ENCODE measurements around the gene ADAM12. TPM values are rescaled to one million over a fixed set of nuclear protein-coding genes. Genes with fewer than 3 reads are reported as not detected.

ADAM12 gene
- total RNA-seq, 2 donors from 2014 or later, result 0.71 to 1.2 TPM

- no peak for TF ChIP-seq CTCF (IDR thresholded peaks at IDR 0.05)
- no peaks in the 10 kb centered on the region for H3K36me3 ChIP-seq
- H3K27me3 ChIP-seq, result no peaks in the 10 kb centered on the region
- H3K27ac ChIP-seq, result no peak overlapping the region
- no peak for DNase-seq (ENCODE audit: low spot score)
- H3K4me3 ChIP-seq, result no peak overlapping the region
- no peaks in the 10 kb centered on the region for H3K4me1 ChIP-seq
- peaks cover 0 to 7% of the 10 kb centered on the region in 2 donors for H3K9me3 ChIP-seq
Observed at GRCh38 chr10:126309228-126309883, 78.9 kb downstream of the ADAM12 start.

- H3K9me3 ChIP-seq, result peaks cover 0 to 15% of the 10 kb centered on the region in 2 donors
- peak in 1 of 2 donors; percentile 41 for TF ChIP-seq CTCF (IDR thresholded peaks at IDR 0.05)
- no peaks in the 10 kb centered on the region for H3K27me3 ChIP-seq
- DNase-seq (ENCODE audit: low spot score), result no peak
- H3K4me1 ChIP-seq, result no peaks in the 10 kb centered on the region
- no peak overlapping the region for H3K27ac ChIP-seq
- no peaks in the 10 kb centered on the region for H3K36me3 ChIP-seq
- no peak overlapping the region for H3K4me3 ChIP-seq
Observed at GRCh38 chr10:126302826-126303665, 85.2 kb downstream of the ADAM12 start.

GRCh38 chr10:126302476-126302756, 85.9 kb downstream of the ADAM12 start:
- Histone ChIP-seq H3K27me3 (no peaks in the 10 kb centered on the region), H3K36me3 (no peaks in the 10 kb centered on the region), H3K4me1 (no peaks in the 10 kb centered on the region), H3K27ac (no peak overlapping the region), H3K9me3 (peaks cover 0 to 15% of the 10 kb centered on the region in 2 donors), H3K4me3 (no peak overlapping the region)
- no peak for TF ChIP-seq CTCF (IDR thresholded peaks at IDR 0.05)
- no peak for DNase-seq (ENCODE audit: low spot score)

GRCh38 chr10:126301701-126302475, 86.4 kb downstream of the ADAM12 start:
- H3K9me3 ChIP-seq, result peaks cover 0 to 15% of the 10 kb centered on the region in 2 donors
- DNase-seq (ENCODE audit: low spot score), result no peak
- no peak for TF ChIP-seq CTCF (IDR thresholded peaks at IDR 0.05)
- no peaks in the 10 kb centered on the region for H3K4me1 ChIP-seq
- H3K27me3 ChIP-seq, result no peaks in the 10 kb centered on the region
- no peak overlapping the region for H3K4me3 ChIP-seq
- H3K27ac ChIP-seq, result no peak overlapping the region
- H3K36me3 ChIP-seq, result no peaks in the 10 kb centered on the region

GRCh38 chr10:126294451-126294850, 93.8 kb downstream of the ADAM12 start:
- H3K4me1 ChIP-seq, result no peaks in the 10 kb centered on the region
- no peak overlapping the region for H3K27ac ChIP-seq
- DNase-seq (ENCODE audit: low spot score), result no peak

More at GRCh38 chr10:126294451-126294850, 93.8 kb downstream of the ADAM12 start:
- Histone ChIP-seq H3K9me3 (no peaks in the 10 kb centered on the region), H3K4me3 (no peak overlapping the region), H3K36me3 (no peaks in the 10 kb centered on the region), H3K27me3 (no peaks in the 10 kb centered on the region)
- TF ChIP-seq CTCF (IDR thresholded peaks at IDR 0.05), result no peak
